Thyroid gland (tissue), 4 donors: ENCODE results near the gene TRPC4.

Experiments used
- CTCF ChIP-seq, 6 experiments: fragments of 200-600 bp in 3 of 6; fragments of 450-650 bp in 3 of 6; sonication (generic) in 3 of 6; IDR thresholded peaks; one replicate each; pipeline ENCODE4 v1.5.1; 2016 to 2019; ENCODE audit warnings: antibody characterized with exemption in 6 of 6, mild to moderate bottlenecking in 2 of 6, inconsistent platforms in 1 of 6, moderate library complexity in 1 of 6
- POLR2A ChIP-seq, 2 donors: fragments of 450-650 bp; IDR thresholded peaks; one replicate each; pipeline ENCODE4 v1.6.1; 2017; ENCODE audit warnings: antibody characterized with exemption in 2 of 2, mild to moderate bottlenecking in 2 of 2, moderate library complexity in 1 of 2

- TF ChIP-seq CTCF (IDR thresholded peaks at IDR 0.05) (no peak), POLR2A (IDR thresholded peaks at IDR 0.05) (no peak)
These were observed 115.8 kb downstream of the TRPC4 start for GRCh38 chr13:37753776-37754175.
